T-helper 1 cell treated with Interleukin-12 subunit alpha and Interleukin-12 subunit beta and Interleukin-4 antibody, amounts not matched to agents 30 ng/mL and 1 ng/mL, for 36 hours (primary cell): ENCODE results near the gene PUM1. TPM values are rescaled to one million over a fixed set of nuclear protein-coding genes. Genes with fewer than 3 reads are reported as not detected.
"Not testable (repeated sequence)": the region's sequence is repeated elsewhere in the genome, so short reads cannot be mapped to it uniquely, and the experiment has no call there.

Source experiments
- intact Hi-C: fragments of 100-400 bp; cut with micrococcal nuclease; formaldehyde crosslinking; loops from one replicate; pipeline ENCODE4 v1.15.1; 2024
- total RNA-seq: library from RNA; stranded (reverse); gene quantifications from 2 replicates; pipeline ENCODE4 v1.2.3, GENCODE V29; 2022

The PUM1 gene
- total RNA-seq, 1 donor from 2014 or later, result 119 TPM

DNA sequence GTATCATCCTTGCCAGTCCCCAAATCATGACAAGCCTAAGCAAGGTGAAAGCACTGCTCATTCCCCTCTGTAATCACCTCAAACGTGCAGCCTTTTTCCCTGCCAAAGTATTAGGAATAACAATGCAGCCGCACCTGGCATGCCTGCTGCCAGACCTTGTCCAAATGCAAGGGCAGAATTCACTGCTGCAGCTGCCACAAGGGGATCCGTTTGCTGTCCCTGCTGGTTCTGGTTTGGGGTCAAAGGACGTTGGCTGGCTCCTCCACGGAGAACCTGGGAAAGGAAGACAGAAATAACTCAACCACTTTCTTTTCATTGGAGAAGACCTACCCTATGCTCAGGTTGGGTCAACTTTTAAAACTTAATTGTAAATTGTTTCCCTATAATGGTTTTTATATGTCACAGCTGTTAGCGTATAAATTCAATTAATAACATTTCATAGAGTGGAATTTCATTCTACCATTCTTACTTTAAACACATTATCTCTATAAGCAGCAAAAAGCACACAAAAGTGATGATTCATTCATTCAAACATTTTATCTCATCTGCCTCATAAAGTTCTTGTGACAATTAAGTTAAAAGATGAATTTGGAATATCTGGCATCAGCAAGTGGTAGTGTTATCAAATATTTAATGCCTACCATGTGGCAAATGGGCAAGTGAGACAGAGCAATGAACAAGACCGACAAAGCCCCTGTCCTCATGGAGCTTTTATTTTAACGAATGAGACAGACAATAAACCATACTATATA, 97.1 kb downstream of the PUM1 start:
- intact Hi-C loops, result loop anchor here (10.0 kb wide), 1 partner anchor 46 kb away; no protein-coding TSS in a partner anchor

DNA sequence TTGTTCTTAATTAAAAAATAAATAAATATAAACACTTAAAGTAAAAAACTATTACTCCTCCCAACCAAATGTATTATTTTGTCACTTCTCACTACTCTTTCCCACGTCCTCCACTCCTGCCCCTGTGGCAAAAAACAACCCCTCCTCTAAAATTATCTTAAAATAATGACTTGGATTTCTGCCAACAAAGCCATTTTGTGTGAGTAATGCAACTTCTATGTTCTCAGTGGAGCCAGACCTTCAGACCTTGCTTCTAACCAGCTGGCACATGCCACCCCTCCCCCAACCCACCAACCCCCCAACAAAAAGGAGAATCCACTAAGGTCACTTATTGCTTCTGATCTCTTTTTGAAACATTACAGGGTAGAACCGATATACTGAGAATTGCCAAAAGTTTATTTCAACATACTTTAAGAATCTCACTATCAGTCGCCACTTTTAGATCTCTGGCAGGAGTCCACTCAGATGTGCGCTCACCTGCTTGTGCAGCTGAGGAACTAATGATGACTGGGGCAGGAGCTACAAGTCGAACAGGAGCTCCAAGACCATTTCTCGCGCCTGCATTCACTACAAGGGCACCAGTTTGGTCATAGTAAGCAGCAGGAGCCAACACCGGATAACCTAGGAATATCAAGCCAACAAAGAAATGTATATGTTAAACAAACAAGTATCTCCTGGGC, 98.7 kb downstream of the PUM1 start:
- intact Hi-C loops, result loop anchor here (10.0 kb wide), 1 partner anchor 48 kb away; no protein-coding TSS in a partner anchor

DNA sequence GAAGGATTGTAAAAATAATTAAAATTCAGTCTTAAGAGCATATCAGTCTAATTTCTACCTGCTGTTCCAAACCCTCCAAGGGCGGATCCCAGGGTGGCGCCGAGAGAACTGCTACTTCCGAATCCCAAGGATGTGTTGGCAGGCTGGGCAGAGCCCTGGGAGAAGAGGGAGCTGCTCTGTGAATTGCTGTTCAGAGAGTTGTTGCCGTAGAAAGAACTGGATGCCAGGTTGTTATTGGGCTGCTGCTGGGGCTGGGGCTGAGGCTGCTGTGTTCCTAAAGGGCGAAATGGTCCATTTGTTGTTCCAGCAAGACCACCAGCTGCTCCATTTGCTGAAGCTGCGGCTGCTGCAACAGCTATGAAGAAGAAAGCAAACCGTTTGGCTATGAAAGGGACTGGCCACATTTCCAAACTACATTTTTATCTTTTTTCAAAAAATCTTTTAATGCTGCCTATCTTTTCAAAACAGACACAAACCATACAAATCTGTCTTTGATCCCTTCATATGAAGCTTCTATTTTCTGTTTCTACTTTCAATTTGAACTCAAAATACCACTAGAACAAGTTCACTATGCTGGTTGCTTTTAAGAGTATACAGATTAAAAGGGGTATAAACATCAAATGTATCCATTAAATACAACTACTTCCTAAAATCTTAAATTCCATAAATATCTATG, 99.5 kb downstream of the PUM1 start:
- intact Hi-C loops, result loop anchor here (10.0 kb wide), 1 partner anchor 49 kb away; no protein-coding TSS in a partner anchor

DNA sequence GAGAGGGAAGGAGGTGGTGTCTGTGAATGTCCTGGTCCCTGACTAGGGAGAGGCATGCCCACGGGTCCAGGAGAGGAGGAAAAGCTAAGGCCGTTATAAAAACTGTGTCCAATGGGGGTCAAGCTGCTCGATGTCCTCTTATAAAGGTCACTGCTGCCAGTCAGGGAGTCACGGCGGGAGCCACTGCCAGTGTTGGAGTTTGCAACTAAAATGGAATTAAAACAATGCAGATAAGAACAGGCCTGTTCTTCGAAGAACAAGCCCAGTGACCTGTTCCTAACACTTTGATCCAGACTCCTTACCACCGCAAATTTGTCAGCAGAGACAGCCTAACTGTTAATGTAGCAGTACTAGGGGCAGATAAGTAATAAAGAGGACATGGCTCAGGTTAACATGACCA, 100.8 kb downstream of the PUM1 start:
- intact Hi-C loops, result loop anchor here (10.0 kb wide), 1 partner anchor 50 kb away; no protein-coding TSS in a partner anchor

DNA sequence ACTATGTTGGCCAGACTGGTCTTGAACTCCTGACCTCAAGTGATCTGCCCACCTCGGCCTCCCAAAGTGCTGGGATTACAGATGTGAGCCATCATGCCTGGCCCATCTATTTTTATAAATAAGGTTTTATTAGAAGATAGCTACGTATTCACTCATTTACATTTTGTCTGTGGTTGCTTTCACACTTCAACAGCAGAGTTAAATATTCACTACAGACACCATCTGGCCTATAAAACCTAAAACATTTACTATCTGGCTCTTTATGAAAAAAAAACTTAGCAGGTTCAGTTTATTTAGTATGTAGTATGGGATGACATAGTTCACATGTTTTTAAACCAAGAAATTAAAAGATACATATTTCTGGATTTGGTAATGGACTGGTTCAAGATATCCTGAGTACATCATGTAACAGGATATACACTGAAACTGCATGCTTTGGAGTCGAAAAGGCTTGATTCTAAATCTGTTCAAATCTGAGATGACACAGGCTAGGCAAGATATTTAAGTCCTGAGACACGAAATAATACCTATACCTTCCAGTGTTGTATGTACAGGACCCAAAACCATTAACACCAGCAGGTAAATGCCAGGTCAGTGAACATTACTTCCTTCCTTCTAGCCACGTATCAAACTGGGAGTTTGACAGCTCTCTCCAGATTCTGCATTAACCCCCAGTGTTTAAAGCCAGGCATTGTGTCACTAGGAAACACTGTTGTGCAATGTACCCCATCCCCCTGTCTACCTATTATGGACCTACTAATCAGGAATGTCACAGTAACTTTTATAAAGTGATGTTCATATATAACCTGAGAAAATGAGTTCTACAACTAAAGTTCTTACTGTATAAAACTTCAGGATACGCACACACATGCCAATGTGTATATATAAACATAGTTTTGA, 102.7 kb downstream of the PUM1 start:
- intact Hi-C loops, result loop anchor here (10.0 kb wide), 1 partner anchor 52 kb away; no protein-coding TSS in a partner anchor

DNA sequence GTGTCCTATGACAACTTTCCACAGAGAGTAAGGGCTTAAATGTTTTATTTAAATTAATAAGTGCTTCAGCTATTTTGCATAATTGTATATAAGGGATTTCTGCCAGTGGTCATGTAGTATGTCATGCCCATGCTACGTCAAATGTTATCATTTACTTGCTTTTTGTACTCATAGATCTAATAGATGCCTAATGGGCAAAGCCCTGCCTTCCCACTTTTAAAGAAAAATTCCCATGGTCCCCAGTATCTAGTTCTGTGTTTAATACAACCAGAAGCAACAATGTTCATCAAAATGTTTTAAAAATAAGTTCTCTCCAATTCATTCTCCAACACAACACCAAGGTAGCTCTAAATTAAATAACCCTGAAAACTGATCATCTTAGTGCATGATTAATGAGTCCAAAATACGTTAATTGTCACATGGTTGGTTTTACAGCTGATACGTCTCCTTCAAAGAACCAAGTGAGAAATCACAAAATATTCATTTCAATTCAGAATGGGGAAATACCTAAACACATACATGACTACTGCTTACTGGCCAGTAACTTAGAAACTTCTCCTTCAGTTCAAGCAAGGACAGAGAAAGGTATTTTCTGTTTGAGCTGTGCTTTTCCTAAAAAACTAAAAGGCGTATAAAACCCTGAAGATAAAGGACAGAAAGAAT, 107.8 kb downstream of the PUM1 start:
- intact Hi-C loops, result no loop called here

DNA sequence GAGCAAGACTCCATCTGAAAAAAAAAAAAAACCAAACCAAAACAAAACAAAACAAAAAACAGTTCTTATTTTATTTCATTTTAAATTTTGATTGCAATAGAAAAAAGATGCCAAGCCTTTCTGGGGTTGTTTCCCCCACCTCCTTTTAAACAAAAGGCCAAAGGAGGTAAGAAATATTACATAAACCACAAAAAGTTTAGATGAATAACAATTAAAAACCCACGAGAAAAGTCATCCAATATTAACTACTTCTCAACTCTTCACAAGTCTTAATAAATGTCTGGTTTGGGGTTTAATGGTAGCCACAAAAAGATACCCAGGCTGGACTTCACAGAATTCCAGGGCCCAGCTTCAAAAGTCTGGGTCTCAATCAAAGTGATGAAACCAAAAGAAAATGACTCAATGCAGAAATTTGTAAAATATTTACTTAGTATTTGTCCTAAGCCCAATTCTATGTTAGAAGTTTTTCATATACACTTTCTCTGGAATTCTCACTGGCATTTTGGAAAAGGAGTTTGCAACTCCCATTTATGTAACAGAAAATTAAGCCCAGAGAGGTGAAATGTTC, 110.0 kb downstream of the PUM1 start:
- intact Hi-C loops, result no loop called here

DNA sequence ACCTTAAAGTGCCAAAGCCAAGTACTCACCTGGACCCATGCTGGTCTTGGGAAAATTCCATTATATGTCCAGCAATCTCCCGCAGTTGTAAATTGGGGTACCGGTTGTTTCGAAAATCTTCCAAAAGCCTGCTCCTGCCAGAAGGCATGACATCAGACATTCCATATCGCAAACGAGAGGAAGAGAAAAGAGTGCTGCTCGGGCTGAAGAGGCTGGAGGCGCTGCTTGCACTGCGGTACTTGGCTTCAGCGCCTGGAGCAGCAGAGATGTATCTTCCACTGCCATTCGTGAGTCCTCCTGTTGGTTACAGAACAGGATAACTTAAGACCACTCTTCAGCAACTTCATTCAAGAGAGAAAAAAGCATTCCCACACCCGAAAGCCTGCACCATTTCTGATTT, 111.8 kb downstream of the PUM1 start:
- intact Hi-C loops, result no loop called here

DNA sequence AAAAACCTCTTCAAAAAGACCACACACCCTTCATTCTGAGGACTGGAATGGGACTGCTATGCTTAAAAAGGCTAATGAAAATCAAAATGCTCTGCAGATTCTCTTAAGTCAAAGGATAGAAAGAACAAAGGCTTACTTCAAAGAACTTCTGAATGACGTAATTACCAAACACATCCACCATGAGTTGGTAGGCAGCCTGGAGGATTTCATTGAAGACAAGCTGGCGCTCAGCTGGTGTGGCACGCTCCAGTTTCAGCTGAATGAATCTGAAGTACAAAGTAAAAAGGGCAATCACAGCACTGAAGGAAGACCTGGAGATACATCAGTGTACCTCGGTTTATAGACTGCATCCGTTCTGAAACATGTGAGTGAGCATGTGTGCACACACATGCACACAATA, 113.4 kb downstream of the PUM1 start:
- intact Hi-C loops, result no loop called here

DNA sequence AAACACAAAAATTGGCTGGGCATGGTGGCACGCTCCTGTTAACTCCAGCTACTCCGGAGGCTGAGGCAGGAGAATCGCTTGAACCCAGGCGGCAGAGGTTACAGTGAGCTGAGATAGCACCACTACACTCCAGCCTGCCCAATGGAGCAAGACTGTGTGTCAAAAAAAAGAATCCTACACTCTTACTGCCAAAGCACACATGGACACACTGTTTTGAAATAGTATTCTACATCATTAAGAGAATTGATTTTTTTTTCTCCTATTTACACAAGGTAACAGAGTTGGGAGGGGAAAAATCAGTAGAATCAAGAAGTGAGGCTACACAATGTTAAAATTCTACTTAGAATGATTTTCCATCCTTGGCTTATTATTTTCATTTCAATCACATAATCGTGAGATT, 114.8 kb downstream of the PUM1 start:
- intact Hi-C loops, result no loop called here

DNA sequence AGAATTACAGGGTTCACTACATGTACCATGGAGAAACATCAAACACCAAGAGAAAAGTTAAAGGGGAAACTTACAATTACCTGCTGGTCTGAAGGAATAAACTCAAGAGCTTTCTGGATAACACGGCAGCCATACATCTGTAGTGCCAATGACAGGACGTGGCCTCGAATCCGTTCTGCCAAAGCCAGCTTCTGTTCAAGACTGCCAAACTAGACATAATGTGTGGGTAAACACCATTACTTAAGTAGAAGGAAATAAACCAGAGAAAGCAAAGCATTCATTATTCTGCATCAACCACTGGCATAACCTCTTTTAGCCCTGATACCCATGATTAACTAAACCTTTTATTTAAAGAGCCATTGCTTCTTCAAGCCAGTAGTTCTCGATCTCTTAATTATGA, 115.5 kb downstream of the PUM1 start:
- intact Hi-C loops, result no loop called here

DNA sequence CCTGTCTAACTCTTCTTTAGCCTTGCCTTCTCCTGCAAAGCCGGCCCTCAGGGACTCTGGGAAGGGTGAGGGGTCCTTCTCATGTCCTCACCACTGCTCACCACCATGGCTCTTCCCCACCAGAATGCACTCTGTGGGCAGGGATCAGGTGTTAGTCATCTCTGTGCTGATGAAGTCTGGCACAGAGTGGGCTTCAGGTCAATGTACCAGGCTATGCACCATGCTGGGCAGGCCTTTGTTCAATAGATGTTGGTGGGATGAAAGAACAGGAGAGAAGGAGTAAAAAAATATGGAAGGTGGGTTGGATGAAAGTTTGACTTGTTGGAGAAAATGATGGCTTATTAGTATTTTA, 116.1 kb downstream of the PUM1 start:
- intact Hi-C loops, result not testable (repeated sequence)

DNA sequence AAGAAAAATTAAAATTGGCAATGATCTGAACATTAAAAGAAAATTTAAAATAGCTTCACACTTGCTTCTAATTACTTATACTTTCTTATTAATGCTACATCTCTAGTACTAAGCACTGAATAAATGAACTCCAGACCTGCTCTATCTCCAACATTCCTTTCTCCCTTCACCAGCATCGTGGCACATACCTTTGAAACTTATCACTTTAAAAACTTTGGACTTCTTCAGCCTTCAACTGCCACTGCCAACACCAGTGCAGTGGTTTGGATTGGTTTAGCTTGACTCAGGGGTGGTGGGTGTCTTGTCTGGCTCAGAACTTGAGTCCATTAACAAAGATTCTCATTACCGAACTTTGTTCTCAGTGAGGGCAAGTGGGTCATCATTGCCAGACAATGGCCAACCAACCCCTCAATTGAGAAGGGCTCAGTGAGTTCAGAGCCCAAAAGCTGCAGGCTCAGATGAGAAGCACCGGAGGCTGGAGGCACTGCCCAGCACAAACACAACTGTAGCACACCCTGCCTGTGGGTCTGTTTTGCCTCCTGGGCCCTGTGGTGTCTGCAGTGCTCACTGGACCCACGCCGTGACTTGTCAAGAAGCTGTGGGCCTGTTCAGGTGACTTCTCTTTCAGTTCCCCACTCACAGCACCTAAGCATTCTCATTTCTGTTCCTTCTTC, 116.6 kb downstream of the PUM1 start:
- intact Hi-C loops, result not testable (repeated sequence)

DNA sequence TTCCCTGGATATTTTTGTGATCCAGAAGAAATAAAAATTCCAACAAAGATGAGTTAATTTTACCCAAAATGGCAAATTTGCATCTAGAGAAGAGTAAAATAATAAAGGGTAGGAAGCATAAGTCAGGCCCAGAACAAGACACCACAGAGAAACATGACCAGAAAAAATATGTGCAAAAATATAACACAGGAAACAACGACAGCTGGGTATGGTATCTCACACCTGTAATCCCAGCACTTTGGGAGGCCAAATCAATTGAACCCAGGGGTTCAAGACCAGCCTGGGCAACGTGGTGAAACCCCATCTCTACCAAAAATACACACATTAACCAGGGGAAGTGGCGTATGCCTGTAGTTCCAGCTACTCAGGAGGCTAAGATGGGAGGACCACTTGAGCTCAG, 117.2 kb downstream of the PUM1 start:
- intact Hi-C loops, result no loop called here

DNA sequence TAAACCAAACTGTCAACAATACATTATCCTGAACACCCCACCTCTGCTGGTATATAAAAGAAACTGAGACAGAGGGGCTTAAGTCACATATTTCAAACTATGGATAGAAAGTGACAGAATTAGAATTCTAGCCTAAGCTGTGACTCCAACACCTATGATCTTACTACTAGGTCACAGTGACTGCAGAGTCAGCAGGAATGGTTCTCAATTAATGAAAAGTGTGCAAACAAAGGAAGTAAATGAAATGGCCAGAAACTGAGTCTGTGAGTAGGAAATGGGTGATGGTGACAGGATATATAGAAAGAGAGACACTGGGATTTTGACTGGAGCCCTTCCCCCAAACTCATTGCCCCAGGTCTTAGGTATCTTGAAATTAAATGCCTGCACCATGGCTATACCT, 118.3 kb downstream of the PUM1 start:
- intact Hi-C loops, result no loop called here

DNA sequence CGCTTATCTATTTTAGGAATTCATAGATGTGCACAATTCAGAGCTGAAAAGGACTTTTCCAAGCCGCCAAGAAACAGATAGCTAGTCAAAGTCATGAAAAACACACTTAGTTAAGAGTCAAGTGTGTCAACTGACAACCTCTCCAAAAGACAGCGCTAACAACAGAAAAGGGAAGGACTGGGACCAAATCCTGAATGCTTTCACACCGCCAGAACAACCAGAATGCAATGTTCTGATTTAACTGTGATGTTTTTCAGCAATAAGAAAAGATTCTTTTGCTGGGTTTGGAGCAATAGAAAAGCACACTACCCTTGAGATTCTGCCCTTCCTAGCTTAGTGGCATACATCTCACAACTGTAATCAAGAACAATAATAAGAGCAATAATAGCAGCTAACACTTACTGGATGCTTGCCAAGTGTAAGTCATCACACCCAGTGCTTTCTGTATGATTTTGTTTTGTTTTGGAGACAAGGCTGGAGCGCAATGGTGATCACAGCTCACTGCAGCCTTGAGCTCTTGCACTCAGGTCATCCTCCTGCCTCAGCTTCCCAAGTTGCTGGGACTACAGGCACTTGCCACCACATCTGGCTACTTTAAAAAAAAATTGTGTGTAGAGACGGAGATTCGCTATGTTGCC, 123.1 kb downstream of the PUM1 start:
- intact Hi-C loops, result no loop called here

DNA sequence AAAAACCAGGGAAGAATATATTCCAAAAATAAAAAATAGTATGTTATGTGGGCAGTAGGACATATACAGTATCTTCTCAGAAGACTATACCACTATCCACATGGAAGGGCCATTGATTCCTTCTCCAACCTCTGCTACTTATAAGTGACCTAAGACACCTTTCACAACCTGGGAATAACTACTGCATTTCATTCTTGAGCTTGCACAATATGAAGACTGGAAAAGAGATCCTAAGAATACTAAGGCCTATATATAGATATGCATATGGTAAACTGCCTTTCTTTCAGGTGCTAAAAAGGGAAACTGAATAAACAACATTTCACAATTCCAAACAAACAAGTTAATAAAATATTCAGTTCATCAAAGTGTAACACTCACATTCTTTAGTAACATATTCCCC, 125.0 kb downstream of the PUM1 start:
- intact Hi-C loops, result no loop called here

DNA sequence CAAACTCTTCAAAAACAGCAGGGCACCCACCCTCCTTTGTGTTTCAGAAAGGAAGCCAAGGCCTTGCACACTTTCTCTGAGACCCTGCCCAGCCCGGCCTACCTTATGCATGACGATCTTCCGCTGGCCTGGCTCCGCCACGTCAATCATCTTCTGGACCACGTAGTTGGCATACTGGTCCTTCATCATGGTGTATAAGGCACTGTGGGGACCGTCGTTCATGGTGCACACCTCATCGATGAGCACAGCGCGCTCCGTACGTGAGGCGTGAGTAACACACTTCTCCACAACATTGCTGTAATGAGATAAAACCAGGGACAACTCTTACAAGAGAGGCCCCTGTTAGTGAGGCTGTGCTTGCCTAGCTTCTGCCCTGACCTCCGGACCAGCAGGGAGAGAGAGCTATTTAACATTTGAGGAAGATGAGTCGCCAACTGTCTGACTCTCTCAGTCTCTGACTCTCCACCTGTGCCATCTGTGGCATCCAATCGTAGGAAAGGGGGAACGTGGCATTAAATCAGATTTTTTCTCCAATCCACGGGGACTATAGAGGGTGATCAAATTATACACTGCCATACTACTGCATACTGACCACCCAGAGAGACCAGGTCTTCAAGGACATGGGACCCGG, 128.9 kb downstream of the PUM1 start:
- intact Hi-C loops, result no loop called here

DNA sequence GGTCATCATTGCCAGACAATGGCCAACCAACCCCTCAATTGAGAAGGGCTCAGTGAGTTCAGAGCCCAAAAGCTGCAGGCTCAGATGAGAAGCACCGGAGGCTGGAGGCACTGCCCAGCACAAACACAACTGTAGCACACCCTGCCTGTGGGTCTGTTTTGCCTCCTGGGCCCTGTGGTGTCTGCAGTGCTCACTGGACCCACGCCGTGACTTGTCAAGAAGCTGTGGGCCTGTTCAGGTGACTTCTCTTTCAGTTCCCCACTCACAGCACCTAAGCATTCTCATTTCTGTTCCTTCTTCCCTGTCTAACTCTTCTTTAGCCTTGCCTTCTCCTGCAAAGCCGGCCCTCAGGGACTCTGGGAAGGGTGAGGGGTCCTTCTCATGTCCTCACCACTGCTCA, 129.8 kb downstream of the PUM1 start:
- intact Hi-C loops, result not testable (repeated sequence)
